CD14-positive monocyte (primary cell): ENCODE data around the gene SH2B2. TPM values are rescaled to one million over a fixed set of nuclear protein-coding genes. Genes with fewer than 3 reads are reported as not detected.
A peak's percentile ranks its signal among the peaks of the same experiment; 100 is the strongest.

Source experiments
- DNase-seq, 3 donors: peaks; one replicate each; pipeline ENCODE4 v3.0.0-alpha.2; 2011 to 2022
- H2AFZ ChIP-seq: 2 replicates; pipeline ENCODE4 v1.6.0; 2012; ENCODE audit warnings: mild to moderate bottlenecking, low read depth, low read length, inconsistent platforms; ENCODE audit not compliant: insufficient read depth, poor library complexity, severe bottlenecking
- H3K27ac ChIP-seq, 2 donors: 1 replicate in 1 of 2; 2 replicates in 1 of 2; pipeline ENCODE4 v1.5.1; 2012 to 2013; ENCODE audit warnings: low read length in 2 of 2, control low read depth in 1 of 2, inconsistent platforms in 1 of 2, low read depth in 1 of 2, mild to moderate bottlenecking in 1 of 2
- H3K27me3 ChIP-seq, 2 donors: one replicate each; pipeline versions ENCODE4 v1.6.0 to v1.6.1; 2011 to 2013; ENCODE audit warnings: low read length in 2 of 2; ENCODE audit not compliant: control insufficient read depth in 2 of 2, insufficient read depth in 2 of 2
- H3K36me3 ChIP-seq, 2 donors: replicated peaks in 1 of 2; 1 replicate in 1 of 2; 2 replicates in 1 of 2; pipeline versions ENCODE4 v1.5.1 to v1.6.1; 2012 to 2013; ENCODE audit warnings: low read length in 2 of 2, control low read depth in 1 of 2, inconsistent platforms in 1 of 2, mild to moderate bottlenecking in 1 of 2; ENCODE audit not compliant: insufficient read depth in 2 of 2, control insufficient read depth in 1 of 2
- H3K4me1 ChIP-seq, 2 donors: 1 replicate in 1 of 2; 2 replicates in 1 of 2; pipeline versions ENCODE4 v1.5.1 to v1.6.1; 2012 to 2013; ENCODE audit warnings: low read length in 2 of 2, control low read depth in 1 of 2, inconsistent platforms in 1 of 2, mild to moderate bottlenecking in 1 of 2, moderate library complexity in 1 of 2; ENCODE audit not compliant: insufficient read depth in 2 of 2, control insufficient read depth in 1 of 2
- H3K4me2 ChIP-seq: replicated peaks from 2 replicates; pipeline ENCODE3; 2012; ENCODE audit warnings: low read length, moderate library complexity, mild to moderate bottlenecking; ENCODE audit not compliant: poor library complexity, severe bottlenecking; ENCODE audit errors: extremely low read depth
- H3K4me3 ChIP-seq, 3 experiments: fragments of 200-600 bp in 1 of 3; sonication (generic) in 1 of 3; replicated peaks in 1 of 3; 1 replicate in 2 of 3; 2 replicates in 1 of 3; pipeline ENCODE4 v1.5.1; 2011 to 2013; ENCODE audit warnings: low read length in 3 of 3, mild to moderate bottlenecking in 3 of 3, control low read depth in 2 of 3, low read depth in 2 of 3, inconsistent platforms in 1 of 3, moderate library complexity in 1 of 3
- H3K79me2 ChIP-seq: 2 replicates; pipeline ENCODE4 v1.6.0; 2012; ENCODE audit warnings: mild to moderate bottlenecking, control low read depth, inconsistent platforms, low read length, moderate library complexity; ENCODE audit not compliant: insufficient read depth
- H3K9ac ChIP-seq: 2 replicates; pipeline ENCODE4 v1.6.0; 2017; ENCODE audit warnings: low read length, mild to moderate bottlenecking; ENCODE audit not compliant: insufficient read depth, poor library complexity, severe bottlenecking
- H3K9me3 ChIP-seq, 2 donors: replicated peaks in 1 of 2; 1 replicate in 1 of 2; 2 replicates in 1 of 2; pipeline versions ENCODE4 v1.5.1 to v1.6.1; 2012 to 2013; ENCODE audit warnings: low read length in 2 of 2, control low read depth in 1 of 2; ENCODE audit not compliant: control insufficient read depth in 1 of 2, insufficient read depth in 1 of 2
- H4K20me1 ChIP-seq: 2 replicates; pipeline ENCODE4 v1.6.0; 2012; ENCODE audit warnings: mild to moderate bottlenecking, low read length, control low read depth, moderate library complexity; ENCODE audit not compliant: insufficient read depth
- H3K27ac Mint-ChIP-seq, 7 donors: one replicate each; pipeline ENCODE4 v1.8.0; 2020; ENCODE audit warnings: mild to moderate bottlenecking in 7 of 7, mixed read lengths in 7 of 7, moderate library complexity in 6 of 7, inconsistent platforms in 2 of 7
- H3K27me3 Mint-ChIP-seq, 3 donors: one replicate each; pipeline ENCODE4 v1.8.0; 2021 to 2022; ENCODE audit warnings: low read depth in 3 of 3, mild to moderate bottlenecking in 3 of 3, mixed read lengths in 3 of 3, moderate library complexity in 3 of 3, inconsistent platforms in 1 of 3
- H3K36me3 Mint-ChIP-seq, 2 donors: one replicate each; pipeline ENCODE4 v1.8.0; 2020; ENCODE audit warnings: mixed read lengths in 2 of 2, inconsistent platforms in 1 of 2, mild to moderate bottlenecking in 1 of 2
- H3K4me1 Mint-ChIP-seq: one replicate; pipeline ENCODE4 v1.8.0; 2020; ENCODE audit warnings: mild to moderate bottlenecking, mixed read lengths
- H3K4me3 Mint-ChIP-seq, 2 donors: one replicate each; pipeline ENCODE4 v1.8.0; 2020; ENCODE audit warnings: mild to moderate bottlenecking in 2 of 2, mixed read lengths in 2 of 2, moderate library complexity in 1 of 2
- H3K9me3 Mint-ChIP-seq, 7 donors: one replicate each; pipeline ENCODE4 v1.8.0; 2020 to 2022; ENCODE audit warnings: mixed read lengths in 7 of 7, mild to moderate bottlenecking in 6 of 7, moderate library complexity in 6 of 7, inconsistent platforms in 2 of 7
- CTCF ChIP-seq: fragments of 200-600 bp; IDR thresholded peaks from one replicate; pipeline ENCODE4 v1.8.0; 2022; ENCODE audit warnings: antibody characterized with exemption, mild to moderate bottlenecking
- WGBS: methylation state at CpG from one replicate; pipeline ENCODE4 v1.1.5; 2013; ENCODE audit warnings: missing lambda C conversion rate; ENCODE audit not compliant: insufficient coverage; 5-methylcytosine and 5-hydroxymethylcytosine counted together
- intact Hi-C, 2 donors: fragments of 100-400 bp; cut with micrococcal nuclease; formaldehyde crosslinking; loops; one replicate each; pipeline versions ENCODE4 v1.15.0 to v1.15.1; 2023
- polyA plus RNA-seq, 3 donors: library from polyadenylated mRNA; depleted of rRNA in 1 of 3; unstranded in 2 of 3; stranded (reverse) in 1 of 3; fragments of 300-500 nt in 2 of 3; fragments of >200 nt in 1 of 3; fragmentation: Illumina TruSeq in 2 of 3; gene quantifications; 1 replicate in 2 of 3; 2 replicates in 1 of 3; pipeline ENCODE4 v1.2.3, GENCODE V29; 2012 to 2021

The SH2B2 gene
- polyA plus RNA-seq, 3 donors: 3.8 to 26.3 (median 4.7) TPM

- H3K36me3 ChIP-seq: peaks cover 45 to 52% of the 10 kb centered on the region in 2 donors
- peaks cover 38% of the 10 kb centered on the region for H4K20me1 ChIP-seq
- Mint-ChIP-seq H3K4me1 (no peaks in the 10 kb centered on the region), H3K27ac (no peak overlapping the region), H3K36me3 (peaks cover 32 to 53% of the 10 kb centered on the region in 2 donors), H3K27me3 (peaks cover 0 to 4% (median 0%) of the 10 kb centered on the region in 3 donors), H3K4me3 (no peak overlapping the region), H3K9me3 (peaks cover 0 to 2% (median 0%) of the 10 kb centered on the region in 7 donors)
- H3K27me3 ChIP-seq: no peaks in the 10 kb centered on the region
- no peak overlapping the region for H3K4me3 ChIP-seq
- H3K4me2 ChIP-seq: no peak overlapping the region
- no peak overlapping the region for H3K9ac ChIP-seq
- no peak overlapping the region for H3K27ac ChIP-seq
- no peaks in the 10 kb centered on the region for H3K4me1 ChIP-seq
- no peak overlapping the region for H2AFZ ChIP-seq
- intact Hi-C loops: no loop called here
- TF ChIP-seq CTCF: no peak
- no peak for DNase-seq
- H3K79me2 ChIP-seq: no peaks in the 10 kb centered on the region
- WGBS: 92% methylated on average over 12 of the region's 13 CpGs
- no peaks in the 10 kb centered on the region for H3K9me3 ChIP-seq
Measured at GRCh38 chr7:102253973-102254370, 32.7 kb upstream of the SH2B2 start.

- no peak overlapping the region for H3K27ac ChIP-seq
- peaks cover 29 to 48% of the 10 kb centered on the region in 2 donors for H3K36me3 Mint-ChIP-seq
- H3K4me3 ChIP-seq: no peak overlapping the region
- H3K36me3 ChIP-seq: peaks cover 41 to 47% of the 10 kb centered on the region in 2 donors
- peaks cover 38% of the 10 kb centered on the region for H4K20me1 ChIP-seq
- peaks cover 0 to 4% (median 0%) of the 10 kb centered on the region in 3 donors for H3K27me3 Mint-ChIP-seq
- H3K4me1 Mint-ChIP-seq: no peaks in the 10 kb centered on the region
- H3K27me3 ChIP-seq: no peaks in the 10 kb centered on the region
- peaks cover 0 to 2% (median 0%) of the 10 kb centered on the region in 7 donors for H3K9me3 Mint-ChIP-seq
- peak overlapping the region in 1 of 7 donors; percentile 75 for H3K27ac Mint-ChIP-seq
- no peak for DNase-seq
- TF ChIP-seq CTCF: no peak
- H3K4me3 Mint-ChIP-seq: no peak overlapping the region
- no peak overlapping the region for H2AFZ ChIP-seq
- WGBS: 85% methylated on average over 7 of the region's 8 CpGs
- H3K9ac ChIP-seq: no peak overlapping the region
- intact Hi-C loops: no loop called here
- H3K4me2 ChIP-seq: no peak overlapping the region
- no peaks in the 10 kb centered on the region for H3K79me2 ChIP-seq
- no peaks in the 10 kb centered on the region for H3K9me3 ChIP-seq
- H3K4me1 ChIP-seq: no peaks in the 10 kb centered on the region
Measured at GRCh38 chr7:102254521-102254920, 32.1 kb upstream of the SH2B2 start.
